NOMO-1 treated with DMSO at 0.1 percent for 48 hours (cell line): ENCODE data around the gene NMT1.
"Not testable (repeated sequence)": the region's sequence is repeated elsewhere in the genome, so short reads cannot be mapped to it uniquely, and the experiment has no call there.

Experiments
- DNase-seq: peaks from one replicate; lab custom pipeline; 2025; ENCODE audit not compliant: unreplicated experiment; lab: John Stamatoyannopoulos, UW

Gene NMT1

DNA sequence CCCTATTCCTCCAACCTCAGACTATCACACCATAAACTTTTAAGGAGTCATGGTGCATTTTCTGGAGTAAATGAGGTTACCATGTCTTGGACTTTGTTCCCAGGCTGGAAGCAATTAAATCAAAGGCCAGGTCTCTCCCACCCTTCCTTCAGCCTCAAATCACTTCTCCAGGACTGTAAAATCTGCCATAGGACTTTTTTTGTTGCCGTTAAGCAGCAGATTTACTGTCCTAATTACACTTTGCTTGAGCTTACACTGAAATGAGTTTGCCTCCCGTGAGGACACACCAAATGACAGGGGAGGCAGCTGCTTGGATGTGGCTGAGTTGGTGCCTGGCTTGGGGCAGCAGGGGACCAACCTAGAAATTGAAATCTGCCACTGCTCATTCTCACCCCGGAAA lies 24.4 kb upstream of the NMT1 start:
- no peak for DNase-seq

- DNase-seq, result no peak
These were observed 22.1 kb upstream of the NMT1 start for GRCh38 chr17:45038728-45039634.

DNA sequence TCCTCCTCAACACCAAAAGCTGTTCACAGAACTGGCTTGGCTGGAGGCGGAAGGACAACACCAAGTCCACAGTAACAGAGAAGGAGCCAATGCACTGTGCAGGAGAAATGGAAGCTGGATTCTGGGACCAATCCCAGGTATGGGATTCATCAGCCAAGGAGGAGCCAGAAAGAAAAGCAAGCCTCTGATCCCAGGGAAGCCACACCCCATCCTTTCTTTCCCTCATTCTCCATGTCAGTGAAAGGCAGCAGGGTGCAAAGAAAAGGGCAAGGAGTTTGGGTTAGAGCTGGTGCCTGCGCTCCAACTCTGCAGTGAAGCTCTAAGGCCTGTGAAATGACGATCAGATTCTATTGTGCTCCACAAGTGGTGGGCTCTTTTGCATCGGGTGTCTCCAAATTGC lies 20.7 kb upstream of the NMT1 start:
- DNase-seq, result no peak

DNA sequence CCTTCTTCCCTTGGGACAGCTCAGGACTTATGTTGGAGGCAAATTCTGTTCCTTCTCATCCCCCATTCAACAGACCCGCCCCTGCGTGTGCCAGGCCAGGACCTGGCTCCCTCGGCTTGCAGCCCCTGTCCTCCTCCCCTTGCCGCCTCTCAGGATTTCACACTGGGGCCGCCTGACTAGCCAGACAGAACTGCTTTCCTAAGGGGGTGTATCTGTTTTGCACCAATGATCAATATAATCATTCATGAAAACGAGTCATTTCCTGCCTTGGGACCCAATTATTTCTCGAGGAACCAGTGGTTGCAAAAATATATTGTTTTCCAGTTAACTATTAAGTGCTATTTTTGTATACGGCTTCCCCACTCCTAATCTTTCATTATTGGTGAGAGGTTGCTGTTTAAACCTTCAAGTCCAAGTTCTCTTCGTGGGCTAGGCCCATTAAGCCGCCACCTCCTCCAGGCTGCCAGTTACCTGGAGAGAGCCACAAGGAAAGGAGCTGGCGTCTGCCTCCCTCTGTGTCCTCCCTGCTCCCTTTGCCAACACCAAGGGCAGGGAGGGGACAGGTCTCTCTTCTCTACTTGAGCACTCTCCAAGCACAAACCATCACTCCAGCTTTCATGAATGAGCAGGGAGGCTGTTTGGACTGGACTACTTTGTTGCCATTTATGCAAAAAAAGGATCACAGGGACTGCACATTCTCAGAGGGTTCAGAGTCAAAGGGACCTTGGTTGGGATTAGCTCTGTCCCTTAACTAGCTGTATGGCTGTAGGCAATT lies 18.6 kb upstream of the NMT1 start:
- DNase-seq, result no peak

- no peak for DNase-seq
These were observed 17.1 kb upstream of the NMT1 start for GRCh38 chr17:45043813-45044540.

DNA sequence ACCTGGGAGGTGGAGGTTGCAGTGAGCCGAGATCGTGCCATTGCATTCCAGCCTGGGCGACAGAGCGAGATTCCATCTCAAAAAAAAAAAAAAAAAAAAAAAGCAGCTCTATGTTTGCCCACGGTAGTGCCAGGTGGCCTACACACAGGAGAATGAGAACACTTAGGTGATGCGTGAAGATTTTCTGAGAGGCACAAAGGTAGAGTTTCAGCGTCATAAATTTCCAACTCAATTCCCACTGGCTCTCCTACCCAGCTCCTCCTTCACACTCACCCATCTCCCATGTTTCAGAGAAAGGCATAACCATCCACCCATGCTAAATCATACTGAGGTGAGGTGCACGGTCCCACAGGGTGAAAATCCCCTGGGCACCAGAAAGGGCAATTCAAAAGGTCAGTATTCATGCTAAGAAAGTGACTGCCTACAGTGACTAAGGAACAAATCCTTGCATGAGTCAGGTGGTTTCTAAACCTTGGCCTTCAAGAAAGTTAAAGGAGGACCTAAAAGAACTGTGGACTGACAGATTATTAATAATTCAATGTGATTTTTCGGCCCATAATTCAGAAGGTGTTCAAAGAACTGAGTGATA lies 14.5 kb upstream of the NMT1 start:
- DNase-seq, result no peak

DNA sequence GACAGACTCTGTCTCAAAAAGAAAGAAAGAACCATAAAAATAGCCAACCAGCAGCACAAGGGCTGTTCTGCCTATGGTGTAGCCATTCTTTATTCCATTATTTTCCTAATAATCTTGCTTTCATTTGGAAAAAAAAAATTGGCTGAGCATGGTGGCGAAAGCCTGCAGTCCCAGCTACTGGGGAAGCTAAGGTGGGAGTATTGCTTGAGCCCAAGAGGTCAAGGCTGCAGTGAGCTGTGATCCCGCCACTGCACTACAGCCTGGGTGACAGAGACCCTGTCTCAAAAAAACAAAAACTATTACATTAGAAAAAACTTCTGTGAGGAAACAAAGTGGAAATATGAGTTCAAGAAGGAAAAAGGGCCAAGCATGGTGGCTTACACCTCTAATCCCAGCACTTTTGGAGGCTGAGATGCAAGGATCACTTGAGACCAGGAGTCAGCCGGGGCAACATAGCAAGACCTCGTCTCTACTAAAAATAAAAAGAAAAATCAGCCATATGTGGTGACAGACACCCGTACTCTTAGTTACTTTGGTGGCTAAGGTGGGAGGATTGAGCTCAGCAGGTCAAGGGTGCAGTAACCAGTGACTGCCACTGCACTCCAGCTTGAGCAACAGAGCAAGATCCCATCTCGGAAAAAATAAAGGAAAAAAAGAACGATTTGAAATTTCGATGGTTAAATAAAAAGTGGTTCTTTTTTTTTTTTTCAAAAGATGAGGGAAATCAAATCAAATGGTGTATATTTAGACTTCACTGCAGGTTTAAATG lies 12.1 kb upstream of the NMT1 start:
- no peak for DNase-seq

GRCh38 chr17:45050481-45051059 lies 10.5 kb upstream of the NMT1 start:
- no peak for DNase-seq

- DNase-seq, result peak; percentile 94
These were observed 9.9 kb upstream of the NMT1 start, which contains the start of gene DCAKD for GRCh38 chr17:45051060-45051719. Gene DCAKD, minus strand, starts transcription at chr17:45051632. Its CDS starts 16,747 bp downstream, at chr17:45034885.

- not testable (repeated sequence) for DNase-seq
These were observed 9.4 kb upstream of the NMT1 start for GRCh38 chr17:45051720-45052051.

DNA sequence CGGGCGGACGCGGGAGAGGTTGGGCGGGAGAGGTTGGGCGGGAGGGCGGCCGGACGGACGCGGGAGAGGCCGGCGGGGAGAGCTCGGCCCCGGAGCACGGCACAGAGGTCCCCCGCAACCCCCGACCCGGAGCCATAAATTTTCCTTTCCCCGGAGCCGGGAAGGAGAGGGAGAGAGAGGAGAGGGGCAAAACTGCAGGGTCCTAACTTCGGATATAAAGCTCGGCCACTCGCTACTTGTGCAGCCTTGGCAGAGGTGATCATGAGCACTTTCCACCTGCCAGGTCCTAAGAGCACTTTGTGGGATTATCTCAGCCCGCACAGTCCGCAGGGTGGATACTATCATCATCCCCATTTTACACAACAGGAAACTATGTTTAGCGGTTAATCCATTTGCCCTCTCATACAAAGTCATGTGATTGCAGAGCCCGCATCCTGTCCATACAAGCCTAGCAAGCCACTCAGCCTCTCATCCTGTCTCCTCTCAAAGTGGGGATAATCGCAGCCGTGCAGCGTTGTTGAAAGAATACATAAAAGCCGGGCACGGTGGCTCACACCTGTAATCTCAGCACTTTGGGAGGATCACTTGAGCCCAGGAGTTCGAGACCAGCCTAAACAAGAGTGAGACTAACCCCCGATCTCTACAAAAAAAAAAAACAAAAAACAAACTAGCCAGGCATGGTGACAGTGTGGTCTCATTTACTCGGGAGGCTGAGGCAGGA lies 8.9 kb upstream of the NMT1 start:
- DNase-seq, result peak; percentile 31

DNA sequence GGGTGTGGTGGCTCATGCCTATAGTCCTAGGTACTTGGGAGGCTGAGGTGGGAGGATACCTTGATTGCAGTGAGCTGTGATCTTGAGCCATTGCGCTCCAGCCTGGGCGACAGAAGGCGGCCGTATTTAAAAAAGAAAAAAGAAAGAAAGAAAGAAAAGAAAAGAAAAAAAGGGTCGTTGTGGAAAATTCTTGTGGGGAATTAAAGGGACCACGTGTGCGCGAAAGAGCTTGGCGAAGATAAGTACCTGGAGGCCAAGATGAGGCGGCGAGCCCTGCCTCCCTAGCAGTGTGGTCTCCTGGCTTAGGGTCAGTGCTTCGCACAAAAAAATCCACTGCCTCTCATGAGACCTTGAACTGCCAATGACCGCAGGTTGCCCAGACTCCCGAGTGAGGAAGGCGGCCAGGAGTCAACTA lies 728 bp upstream of the NMT1 start:
- no peak for DNase-seq

DNA sequence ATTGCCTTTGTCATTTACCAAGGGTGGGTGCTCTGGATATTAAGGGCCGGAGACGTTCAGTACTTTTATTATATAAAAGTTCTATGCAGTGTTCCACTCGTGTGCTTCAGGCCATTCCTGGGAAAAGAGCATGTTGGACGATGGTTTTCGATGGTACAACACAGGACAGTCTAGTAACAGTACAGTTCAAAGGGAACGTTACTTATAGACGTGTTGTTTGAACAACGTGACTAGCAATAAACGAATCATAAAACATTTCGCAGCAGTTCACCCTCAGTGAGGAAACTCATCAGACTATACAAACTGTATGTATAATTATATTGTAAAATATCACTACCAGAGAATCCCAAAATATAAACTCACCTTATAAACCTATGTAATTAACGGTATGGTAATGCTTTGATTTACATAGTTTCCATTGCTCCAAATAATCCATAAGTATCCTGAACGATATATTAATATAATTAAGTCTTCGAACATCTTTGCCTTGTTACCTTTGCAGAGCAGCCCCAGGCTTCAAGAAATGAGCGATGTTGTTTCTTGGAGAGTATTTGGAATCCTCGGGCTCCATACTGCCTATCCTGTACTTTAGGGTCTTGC lies 589 bp downstream of the NMT1 start:
- DNase-seq, result no peak

GRCh38 chr17:45063198-45063597 lies 2.1 kb downstream of the NMT1 start:
- peak; percentile 67 for DNase-seq

GRCh38 chr17:45067637-45068036 lies 6.5 kb downstream of the NMT1 start:
- DNase-seq, result no peak

DNA sequence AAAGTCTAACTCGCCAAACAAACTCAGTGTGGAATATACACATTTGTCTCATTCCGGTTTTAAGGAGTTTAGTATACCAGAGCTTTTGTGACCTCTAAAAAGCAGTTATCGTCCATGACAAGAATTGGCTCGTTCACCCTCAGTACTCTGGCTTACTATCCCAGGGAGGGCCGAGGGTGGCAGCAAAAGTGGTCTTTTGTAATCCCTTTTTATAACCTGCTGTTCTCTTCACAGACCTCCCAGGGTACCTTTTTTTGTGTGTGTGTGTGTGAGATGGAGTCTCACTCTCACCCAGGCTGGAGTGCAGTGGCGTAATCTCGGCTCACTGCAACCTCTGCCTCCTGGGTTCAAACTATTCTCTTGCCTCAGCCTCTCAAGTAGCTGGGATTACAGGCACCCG lies 8.9 kb downstream of the NMT1 start:
- no peak for DNase-seq

- no peak for DNase-seq
These were observed 9.7 kb downstream of the NMT1 start for GRCh38 chr17:45070809-45071208.

- DNase-seq, result peak; percentile 52
These were observed 12.4 kb downstream of the NMT1 start for GRCh38 chr17:45073414-45074070.
